Endodermal cell (in vitro differentiated cells): Measurements from ENCODE around the gene SLC22A14. TPM values are rescaled to one million over a fixed set of nuclear protein-coding genes. Genes with fewer than 3 reads are reported as not detected.

Experiments
- DNase-seq: peaks from one replicate; pipeline ENCODE4 v3.0.0-alpha.2; 2017
- H3K27ac ChIP-seq: 2 replicates; pipeline ENCODE4 v1.5.1; 2013; ENCODE audit warnings: mild to moderate bottlenecking, low read depth, low read length, moderate library complexity
- H3K27me3 ChIP-seq: 2 replicates; pipeline ENCODE4 v1.6.1; 2013; ENCODE audit warnings: mild to moderate bottlenecking, low read length, moderate library complexity; ENCODE audit not compliant: insufficient read depth, control insufficient read depth, poor library complexity, severe bottlenecking
- H3K36me3 ChIP-seq: 2 replicates; pipeline ENCODE4 v1.7.0; 2013; ENCODE audit warnings: mild to moderate bottlenecking, low read length, moderate library complexity; ENCODE audit not compliant: control insufficient read depth, insufficient read depth
- H3K4me1 ChIP-seq: one replicate; pipeline ENCODE4 v1.7.0; 2013; ENCODE audit warnings: low read length; ENCODE audit not compliant: control insufficient read depth, insufficient read depth
- H3K4me3 ChIP-seq: 2 replicates; pipeline ENCODE4 v1.5.1; 2013; ENCODE audit warnings: mild to moderate bottlenecking, low read length, moderate library complexity
- H3K9ac ChIP-seq: 2 replicates; pipeline ENCODE4 v1.6.1; 2013; ENCODE audit warnings: mild to moderate bottlenecking, low read length, moderate library complexity; ENCODE audit not compliant: poor library complexity, severe bottlenecking; ENCODE audit errors: extremely low read depth
- H3K9me3 ChIP-seq: 2 replicates; pipeline ENCODE4 v1.6.1; 2013; ENCODE audit warnings: mild to moderate bottlenecking, low read length, moderate library complexity; ENCODE audit not compliant: control insufficient read depth
- H3K27ac Mint-ChIP-seq: 2 replicates; pipeline ENCODE4 v1.8.0; 2020; ENCODE audit warnings: mixed read lengths
- H3K27me3 Mint-ChIP-seq: 2 replicates; pipeline ENCODE4 v1.8.0; 2021; ENCODE audit warnings: mild to moderate bottlenecking, mixed read lengths; ENCODE audit not compliant: insufficient read depth
- H3K36me3 Mint-ChIP-seq: 2 replicates; pipeline ENCODE4 v1.8.0; 2020; ENCODE audit warnings: low read depth, mixed read lengths
- H3K4me1 Mint-ChIP-seq: 2 replicates; pipeline ENCODE4 v1.8.0; 2020; ENCODE audit warnings: mixed read lengths
- H3K4me3 Mint-ChIP-seq: 2 replicates; pipeline ENCODE4 v1.8.0; 2020; ENCODE audit warnings: mild to moderate bottlenecking, moderate library complexity, mixed read lengths
- H3K9me3 Mint-ChIP-seq: 2 replicates; pipeline ENCODE4 v1.8.0; 2020; ENCODE audit warnings: mild to moderate bottlenecking, mixed read lengths
- WGBS, 2 experiments: methylation state at CpG; one replicate each; pipeline versions ENCODE4 v1.1.5 to v1.1.7; 2013; ENCODE audit warnings: missing lambda C conversion rate in 2 of 2, mixed read lengths in 1 of 2; ENCODE audit not compliant: insufficient coverage in 1 of 2, insufficient read length in 1 of 2; 5-methylcytosine and 5-hydroxymethylcytosine counted together
- total RNA-seq, 2 donors: library from RNA; stranded (reverse); fragmentation: NEBNext Ultra II Directional in 1 of 2; extraction: Animal tissue kit (Norgen Biotek cat#: 25700) in 1 of 2; gene quantifications; 2 replicates in 1 of 2; 3 replicates in 1 of 2; pipeline ENCODE4 v1.2.1, GENCODE V29; 2021
- TF ChIP-seq, protein P1 (sequence below): fragments of 200-600 bp; sonication (generic); conservative IDR thresholded peaks from 2 replicates; pipeline ENCODE4 v1.5.0; 2021; ENCODE audit warnings: antibody characterized with exemption, mild to moderate bottlenecking

Gene SLC22A14
- total RNA-seq, 2 donors from 2014 or later = 0.20 TPM; not detected in 1

DNA sequence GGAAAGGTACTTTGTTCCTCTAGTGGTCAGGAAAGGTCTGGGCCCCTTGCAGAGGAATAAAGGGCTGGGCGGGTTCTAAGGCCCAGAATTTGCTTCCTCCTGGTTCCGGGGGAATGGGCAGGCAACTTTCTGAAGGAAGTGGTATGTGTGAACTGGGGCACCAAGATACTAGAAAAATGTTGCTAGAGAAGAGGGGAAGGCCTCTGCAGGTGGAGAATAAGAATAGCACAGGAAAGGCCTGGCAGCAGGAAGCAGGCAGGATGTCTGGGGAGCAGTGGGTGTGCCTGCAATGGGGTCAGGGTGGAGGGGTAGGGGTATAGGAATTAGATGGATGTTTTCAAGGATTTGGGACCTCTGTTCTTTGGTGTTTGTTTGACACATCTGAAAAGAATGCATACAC is 14.4 kb upstream of the SLC22A14 start:
- Mint-ChIP-seq H3K4me1 (peaks cover 11% of the 10 kb centered on the region), H3K4me3 (no peak overlapping the region), H3K27ac (no peak overlapping the region), H3K36me3 (no peaks in the 10 kb centered on the region), H3K27me3 (peaks cover 3% of the 10 kb centered on the region), H3K9me3 (no peaks in the 10 kb centered on the region)
- Histone ChIP-seq H3K9ac (no peak overlapping the region), H3K4me1 (no peaks in the 10 kb centered on the region), H3K36me3 (no peaks in the 10 kb centered on the region), H3K4me3 (no peak overlapping the region), H3K27me3 (no peaks in the 10 kb centered on the region), H3K27ac (no peak overlapping the region), H3K9me3 (no peaks in the 10 kb centered on the region)
- TF ChIP-seq, protein P1, sequence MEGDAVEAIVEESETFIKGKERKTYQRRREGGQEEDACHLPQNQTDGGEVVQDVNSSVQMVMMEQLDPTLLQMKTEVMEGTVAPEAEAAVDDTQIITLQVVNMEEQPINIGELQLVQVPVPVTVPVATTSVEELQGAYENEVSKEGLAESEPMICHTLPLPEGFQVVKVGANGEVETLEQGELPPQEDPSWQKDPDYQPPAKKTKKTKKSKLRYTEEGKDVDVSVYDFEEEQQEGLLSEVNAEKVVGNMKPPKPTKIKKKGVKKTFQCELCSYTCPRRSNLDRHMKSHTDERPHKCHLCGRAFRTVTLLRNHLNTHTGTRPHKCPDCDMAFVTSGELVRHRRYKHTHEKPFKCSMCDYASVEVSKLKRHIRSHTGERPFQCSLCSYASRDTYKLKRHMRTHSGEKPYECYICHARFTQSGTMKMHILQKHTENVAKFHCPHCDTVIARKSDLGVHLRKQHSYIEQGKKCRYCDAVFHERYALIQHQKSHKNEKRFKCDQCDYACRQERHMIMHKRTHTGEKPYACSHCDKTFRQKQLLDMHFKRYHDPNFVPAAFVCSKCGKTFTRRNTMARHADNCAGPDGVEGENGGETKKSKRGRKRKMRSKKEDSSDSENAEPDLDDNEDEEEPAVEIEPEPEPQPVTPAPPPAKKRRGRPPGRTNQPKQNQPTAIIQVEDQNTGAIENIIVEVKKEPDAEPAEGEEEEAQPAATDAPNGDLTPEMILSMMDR = peak; percentile 48
- peak; percentile 62 for DNase-seq
- WGBS, 2 experiments = 78 to 80% methylated on average over 1 to 2 of the region's 2 CpGs

DNA sequence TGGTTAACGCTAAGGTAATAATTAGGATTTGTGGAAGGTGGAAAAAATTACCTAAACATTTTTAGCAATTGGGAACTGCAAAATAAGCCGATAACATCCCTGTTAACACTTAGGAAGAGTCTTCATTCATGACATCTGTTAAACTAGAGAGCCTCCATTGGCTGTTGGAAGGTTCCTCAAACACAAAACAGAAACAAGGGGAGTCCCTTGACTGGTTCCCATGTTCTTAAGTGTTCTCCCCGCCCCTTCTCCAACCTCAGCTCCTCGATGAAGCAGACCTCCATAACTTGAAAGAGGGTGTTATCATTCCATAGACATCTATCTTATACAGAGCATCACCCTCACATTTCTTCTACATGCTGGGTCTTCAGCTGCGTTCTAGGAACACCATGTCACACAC is 14.0 kb upstream of the SLC22A14 start:
- 82 to 100% methylated on average over 4 to 5 of the region's 5 CpGs for WGBS, 2 experiments
- no peak overlapping the region for H3K27ac ChIP-seq
- TF ChIP-seq, protein P1 = no peak
- H3K9ac ChIP-seq = no peak overlapping the region
- no peaks in the 10 kb centered on the region for H3K36me3 ChIP-seq
- DNase-seq = no peak
- Mint-ChIP-seq H3K4me3 (no peak overlapping the region), H3K27ac (no peak overlapping the region), H3K9me3 (no peaks in the 10 kb centered on the region), H3K36me3 (no peaks in the 10 kb centered on the region), H3K4me1 (peaks cover 11% of the 10 kb centered on the region), H3K27me3 (peaks cover 3% of the 10 kb centered on the region)
- no peaks in the 10 kb centered on the region for H3K9me3 ChIP-seq
- no peaks in the 10 kb centered on the region for H3K27me3 ChIP-seq
- H3K4me1 ChIP-seq = no peaks in the 10 kb centered on the region
- no peak overlapping the region for H3K4me3 ChIP-seq

DNA sequence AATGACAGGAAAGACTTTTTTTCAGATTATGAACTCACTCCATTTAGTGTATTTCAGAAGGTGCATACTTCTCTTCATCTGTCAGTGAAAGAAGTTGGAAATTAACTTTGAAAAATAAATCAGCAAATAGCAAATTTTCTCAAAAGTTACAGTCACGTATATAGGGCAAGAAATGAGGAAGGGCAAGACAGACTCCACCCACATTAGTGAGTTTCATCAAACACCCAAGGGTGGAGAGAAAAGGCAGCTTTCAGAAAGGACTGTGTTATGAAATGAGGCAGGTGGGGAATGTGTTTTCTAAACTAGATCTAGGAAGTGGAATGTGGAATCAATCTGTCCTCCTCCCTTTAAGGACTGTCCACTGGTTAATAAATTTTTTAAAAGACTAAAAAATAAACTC is 13.6 kb upstream of the SLC22A14 start:
- Mint-ChIP-seq H3K4me1 (peaks cover 11% of the 10 kb centered on the region), H3K4me3 (no peak overlapping the region), H3K27me3 (peaks cover 3% of the 10 kb centered on the region), H3K9me3 (no peaks in the 10 kb centered on the region), H3K27ac (no peak overlapping the region), H3K36me3 (no peaks in the 10 kb centered on the region)
- TF ChIP-seq, protein P1 = no peak
- 93% methylated on average over 1 of the region's 1 CpG; no CpG with 5 or more reads in 1 of the 2 experiments for WGBS, 2 experiments
- DNase-seq = no peak
- H3K27ac ChIP-seq = no peak overlapping the region
- H3K4me1 ChIP-seq = no peaks in the 10 kb centered on the region
- no peaks in the 10 kb centered on the region for H3K9me3 ChIP-seq
- no peak overlapping the region for H3K9ac ChIP-seq
- H3K4me3 ChIP-seq = no peak overlapping the region
- H3K27me3 ChIP-seq = no peaks in the 10 kb centered on the region
- H3K36me3 ChIP-seq = no peaks in the 10 kb centered on the region
